Fibroblast of pulmonary artery (primary cell): ENCODE measurements around the gene BMP8A.
"Not testable (repeated sequence)": the region's sequence is repeated elsewhere in the genome, so short reads cannot be mapped to it uniquely, and the experiment has no call there.

Experiments
- DNase-seq: peaks from one replicate; pipeline ENCODE4 v3.0.0-alpha.2; 2010; ENCODE audit warnings: low read depth
- H3K4me3 ChIP-seq: replicated peaks from 2 replicates; pipeline ENCODE4 v1.5.1; 2011; ENCODE audit warnings: low read depth, mild to moderate bottlenecking, control low read depth, low read length, moderate library complexity
- CTCF ChIP-seq: IDR thresholded peaks from 2 replicates; pipeline ENCODE4 v1.5.1; 2011; ENCODE audit warnings: mild to moderate bottlenecking, control low read depth, low read length, inconsistent platforms; ENCODE audit errors: missing control alignments

BMP8A gene

GRCh38 chr1:39470040-39470439, 21.4 kb upstream of the BMP8A start:
- TF ChIP-seq CTCF, result no peak
- no peak for DNase-seq
- no peak overlapping the region for H3K4me3 ChIP-seq

- no peak overlapping the region for H3K4me3 ChIP-seq
- DNase-seq, result no peak
- TF ChIP-seq CTCF, result no peak
These were observed 18.6 kb upstream of the BMP8A start for GRCh38 chr1:39472826-39473225.

- DNase-seq, result no peak
- no peak overlapping the region for H3K4me3 ChIP-seq
- TF ChIP-seq CTCF, result no peak
These were observed 18.1 kb upstream of the BMP8A start for GRCh38 chr1:39473324-39473723.

GRCh38 chr1:39474810-39475209, 16.6 kb upstream of the BMP8A start:
- DNase-seq, result no peak

GRCh38 chr1:39475551-39475950, 15.9 kb upstream of the BMP8A start:
- not testable (repeated sequence) for DNase-seq, H3K4me3 ChIP-seq

More at GRCh38 chr1:39474810-39475209, 16.6 kb upstream of the BMP8A start:
- H3K4me3 ChIP-seq, result no peak overlapping the region
- TF ChIP-seq CTCF, result no peak

- no peak for DNase-seq
- no peak for TF ChIP-seq CTCF
- no peak overlapping the region for H3K4me3 ChIP-seq
These were observed 13.1 kb upstream of the BMP8A start for GRCh38 chr1:39478126-39478915.

- H3K4me3 ChIP-seq, result no peak overlapping the region
- no peak for DNase-seq
- TF ChIP-seq CTCF, result no peak
These were observed 10.1 kb upstream of the BMP8A start for GRCh38 chr1:39481289-39481688.
